GM19328 (cell line): ENCODE results near the gene CCDC6.
"Not testable (repeated sequence)": the region's sequence is repeated elsewhere in the genome, so short reads cannot be mapped to it uniquely, and the experiment has no call there.

Source experiments
- ATAC-seq: cut with Tn5 transposase; IDR thresholded peaks from one replicate; pipeline ENCODE4 v1.9.1; 2021; ENCODE audit warnings: mild to moderate bottlenecking, moderate library complexity; ENCODE audit not compliant: unreplicated experiment

The CCDC6 gene

DNA sequence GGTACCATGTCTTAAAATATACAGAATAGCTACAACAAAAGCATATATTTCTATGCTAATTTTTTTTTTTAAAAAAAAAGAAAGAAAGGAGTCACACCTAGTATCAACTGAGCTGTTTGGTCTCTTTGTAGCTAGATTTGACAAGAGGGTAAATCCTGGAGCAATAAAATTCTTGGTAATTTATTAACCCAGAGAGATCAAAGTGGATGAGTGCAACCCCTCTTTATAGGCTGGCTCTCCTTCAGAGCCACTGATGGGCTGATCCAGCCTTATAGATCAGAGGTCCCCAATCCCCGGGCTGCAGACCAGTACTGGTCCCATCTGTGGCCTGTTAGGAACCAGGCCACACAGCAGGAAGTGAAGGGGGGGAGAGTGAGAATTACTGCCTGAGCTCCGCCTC lies 133.3 kb downstream of the CCDC6 start:
- no peak for ATAC-seq

DNA sequence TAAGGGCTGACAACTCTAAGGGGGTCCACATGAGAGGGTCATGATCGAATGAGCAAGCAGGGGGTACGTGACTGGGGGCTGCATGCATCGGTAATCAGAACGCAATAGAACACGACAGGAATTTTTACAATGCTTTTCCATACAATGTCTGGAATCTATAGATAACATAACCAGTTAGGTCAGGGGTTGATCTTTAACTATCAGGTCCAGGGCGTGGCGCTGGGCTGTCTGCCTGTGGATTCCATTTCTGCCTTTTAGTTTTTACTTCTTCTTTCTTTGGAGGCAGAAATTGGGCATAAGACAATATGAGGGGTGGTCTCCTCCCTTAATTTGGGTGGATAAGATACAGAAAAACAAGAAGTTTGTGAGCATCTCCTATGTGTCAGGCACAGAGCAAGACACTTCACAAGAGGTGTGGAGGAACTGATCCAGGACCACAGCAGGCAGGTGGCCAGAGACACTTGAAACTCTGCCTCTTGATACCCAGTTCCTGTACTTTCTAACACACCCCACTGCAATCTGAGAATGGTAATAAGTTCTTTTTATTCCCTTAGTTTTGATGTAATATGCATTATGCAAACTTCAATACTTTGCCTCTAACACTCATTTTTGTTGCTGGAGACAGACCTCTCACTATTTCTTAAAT lies 135.1 kb downstream of the CCDC6 start:
- no peak for ATAC-seq

DNA sequence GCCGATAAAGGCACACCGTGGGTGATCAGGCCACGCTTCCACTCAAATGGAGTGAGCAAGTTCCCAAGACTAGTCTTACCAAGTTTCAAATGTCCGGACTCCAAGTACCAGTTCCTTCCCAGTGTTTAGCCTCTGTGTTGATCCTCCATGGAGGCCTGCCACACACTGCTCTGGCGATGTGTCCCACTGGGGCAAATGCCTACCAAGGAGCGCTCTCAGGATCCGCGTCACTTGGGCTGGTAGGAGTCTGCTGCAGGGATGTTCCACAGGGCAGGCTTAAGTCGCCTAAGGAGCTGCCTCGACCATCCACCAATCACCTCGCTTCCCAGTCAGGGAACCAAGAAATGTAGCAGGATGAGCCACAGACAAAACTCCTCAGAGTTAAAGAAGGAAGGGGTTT lies 135.7 kb downstream of the CCDC6 start:
- no peak for ATAC-seq

DNA sequence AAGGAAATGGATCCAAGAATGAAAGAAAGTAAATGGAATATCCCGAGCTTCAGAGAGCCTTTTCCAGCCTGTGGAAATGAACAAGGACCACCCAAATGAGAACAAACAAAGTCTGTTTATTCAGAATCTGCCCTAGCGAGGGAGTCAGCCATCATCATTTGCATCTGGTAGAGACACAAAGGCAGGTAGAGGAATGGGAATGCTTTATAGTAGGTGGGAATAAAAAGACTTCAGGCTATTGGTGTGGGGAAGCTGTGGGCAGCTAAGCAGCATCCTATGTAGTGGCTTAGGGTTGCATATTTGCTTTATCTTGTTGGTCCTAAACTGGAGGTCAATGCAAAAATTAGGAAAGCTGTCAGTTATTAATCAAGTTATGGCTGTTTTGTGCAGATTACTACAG lies 143.9 kb downstream of the CCDC6 start:
- no peak for ATAC-seq

DNA sequence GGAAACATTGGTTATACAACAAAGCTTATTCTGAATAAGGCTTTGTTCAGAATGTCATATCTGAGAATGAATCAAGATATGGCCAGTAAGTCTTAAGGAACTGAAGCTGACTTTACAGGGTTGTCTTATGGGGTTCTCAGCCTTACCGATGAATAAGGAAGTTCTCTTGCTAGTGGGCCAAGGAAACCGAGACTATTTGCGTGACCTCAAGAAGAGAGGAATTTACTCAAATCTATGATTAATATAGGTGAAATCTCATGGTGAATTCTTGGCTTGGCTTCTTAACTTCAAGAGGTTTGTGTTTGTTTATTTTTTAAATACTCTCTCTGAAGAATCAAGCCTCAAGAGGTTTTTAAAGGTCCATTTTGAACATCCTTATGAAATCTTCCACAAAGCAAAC lies 148.4 kb downstream of the CCDC6 start:
- no peak for ATAC-seq

DNA sequence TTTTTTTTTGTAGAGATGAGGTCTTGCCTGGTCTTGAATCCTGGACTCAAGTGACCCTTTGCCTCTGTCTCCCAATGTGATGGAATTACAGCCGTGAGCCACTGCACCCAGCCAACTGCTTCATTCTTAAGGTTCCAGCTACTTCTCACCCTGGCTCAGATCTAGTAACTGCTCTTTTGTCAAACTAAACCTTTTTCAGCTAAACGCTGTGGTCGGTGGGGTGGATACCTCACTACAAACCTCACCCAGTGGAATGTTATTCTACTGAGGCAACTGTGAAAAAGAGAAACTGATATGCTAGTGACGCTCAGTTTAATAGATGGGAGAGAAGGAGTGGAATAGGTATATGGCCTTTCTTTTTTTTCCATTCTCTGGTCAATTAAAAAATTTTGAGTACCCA lies 151.4 kb downstream of the CCDC6 start:
- no peak for ATAC-seq

DNA sequence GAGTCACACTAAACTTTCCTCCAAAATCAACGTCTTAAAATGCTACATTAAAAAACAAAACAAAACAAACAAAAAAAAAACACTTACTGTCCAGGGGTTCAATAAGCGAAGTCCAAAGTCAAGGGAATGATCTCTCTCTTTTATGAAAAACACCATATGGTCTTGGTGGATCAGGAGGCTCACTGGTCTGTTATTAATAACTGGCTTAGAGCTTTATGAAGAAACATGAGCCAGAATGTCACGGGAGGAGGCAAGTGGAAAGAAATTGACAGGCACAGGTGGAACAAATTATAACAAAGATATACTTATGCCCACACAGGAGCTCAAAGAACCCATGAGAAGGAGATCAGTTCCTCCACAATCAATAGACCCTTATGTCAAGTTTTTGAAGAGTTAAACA lies 153.1 kb downstream of the CCDC6 start, which contains the start of gene MRLN:
MRLN (minus strand) TSS at position 189 of the 400 bp plus-strand sequence.
- ATAC-seq: no peak

DNA sequence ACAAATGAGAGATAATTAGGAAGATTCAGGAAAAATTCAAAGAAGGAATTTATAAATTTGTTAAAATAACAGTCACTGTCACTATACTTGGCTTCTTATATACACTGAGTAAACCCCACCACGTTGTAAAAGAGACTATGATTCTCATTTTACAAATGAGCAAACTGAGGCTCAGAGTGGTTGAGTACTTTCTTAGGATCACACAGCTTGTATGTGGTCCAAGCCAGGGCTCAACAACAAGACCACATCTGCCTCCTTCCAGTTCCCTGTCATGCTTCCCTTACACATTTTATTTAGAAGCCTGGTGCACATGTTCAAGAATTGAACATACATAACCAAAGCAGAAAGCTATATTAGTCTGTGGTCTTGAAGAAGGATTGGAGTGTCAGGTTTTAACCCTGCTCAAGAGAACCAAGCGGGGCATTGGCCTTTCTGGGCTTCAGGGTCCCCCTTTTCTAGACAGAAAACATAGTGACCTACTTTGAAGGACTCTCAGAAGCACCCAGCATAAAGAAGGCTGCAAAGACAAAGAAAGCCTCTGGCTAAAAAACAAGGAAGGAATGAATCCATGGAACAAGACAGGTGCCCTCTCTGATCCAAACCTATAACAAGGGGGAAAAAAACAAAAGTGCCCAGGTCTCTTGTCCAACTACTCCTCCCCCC lies 153.9 kb downstream of the CCDC6 start:
- ATAC-seq: no peak

DNA sequence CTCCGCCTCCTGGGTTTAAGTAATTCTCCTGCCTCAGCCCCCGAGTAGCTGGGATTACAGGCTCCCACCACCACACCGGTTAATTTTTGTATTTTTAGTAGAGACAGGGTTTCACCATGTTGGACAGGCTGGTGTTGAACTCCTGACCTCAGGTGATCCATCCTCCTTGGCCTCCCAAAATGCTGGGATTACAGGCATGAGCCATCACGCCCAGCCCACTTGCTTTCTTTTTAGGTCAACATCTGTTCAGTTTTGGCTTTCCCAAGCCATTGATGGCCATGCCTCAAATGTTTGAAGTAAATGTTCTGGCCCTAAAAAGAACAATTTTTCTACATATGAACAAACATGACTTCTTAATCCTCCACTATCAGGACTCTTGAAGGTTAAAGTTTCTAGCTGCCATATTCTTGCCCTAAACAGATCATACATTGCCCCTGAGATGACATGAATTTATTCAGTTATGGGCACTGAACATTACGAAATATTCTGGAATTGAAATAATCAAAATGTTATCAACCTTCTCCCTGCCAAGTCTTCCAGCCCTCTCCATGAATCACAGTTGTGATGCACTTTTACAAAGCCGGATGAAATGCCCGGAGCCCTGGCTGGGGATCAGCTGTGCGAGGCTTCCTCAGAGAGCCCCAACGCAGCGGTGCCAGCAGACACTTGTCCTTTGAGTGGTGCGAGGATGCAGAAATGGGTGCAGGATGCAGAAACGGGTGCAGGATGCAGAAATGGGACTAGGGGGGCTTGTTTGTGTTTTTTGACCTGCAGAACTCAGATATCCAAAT lies 156.0 kb downstream of the CCDC6 start:
- no peak for ATAC-seq

DNA sequence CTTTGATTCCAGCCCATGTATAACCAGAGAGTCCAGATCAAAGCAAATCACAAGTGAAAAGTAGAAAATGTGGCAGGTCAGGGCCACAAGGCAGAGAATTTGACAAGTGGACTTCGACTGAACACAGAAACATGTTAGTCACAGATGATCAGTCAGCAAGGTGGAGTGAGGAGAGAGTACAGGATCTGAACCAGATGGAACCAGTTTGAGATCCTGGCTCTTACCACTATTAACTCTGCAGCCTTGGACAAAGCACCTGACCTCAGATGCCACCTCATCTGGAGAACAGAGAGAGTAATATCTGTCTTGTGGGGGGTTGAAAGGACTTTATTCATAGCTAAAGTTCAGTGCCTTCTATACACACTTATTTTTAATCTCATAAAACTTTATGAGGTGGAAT lies 157.5 kb downstream of the CCDC6 start:
- ATAC-seq: no peak

DNA sequence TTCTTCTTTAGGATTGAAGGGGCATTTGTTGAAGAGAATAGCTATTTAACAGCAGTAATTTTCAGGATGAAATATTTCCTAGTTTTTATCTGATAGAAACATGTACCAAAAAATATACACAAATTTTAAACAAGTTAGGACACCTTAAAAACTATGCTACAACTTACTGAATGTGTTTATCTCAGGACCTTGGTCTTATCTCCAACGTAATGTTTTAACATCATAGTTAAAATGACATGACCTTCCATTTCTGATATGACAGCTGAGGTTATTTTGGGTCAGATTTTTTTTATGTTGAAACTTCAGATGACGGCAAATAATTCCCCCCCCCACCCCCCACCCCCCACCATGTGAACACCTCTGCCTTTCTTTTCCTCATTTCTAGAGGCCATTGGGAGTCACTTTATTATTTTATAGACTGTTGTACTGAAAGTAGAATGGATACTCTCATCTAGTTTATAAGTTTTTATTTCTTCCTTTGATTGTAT lies 161.1 kb downstream of the CCDC6 start:
- ATAC-seq: no peak

DNA sequence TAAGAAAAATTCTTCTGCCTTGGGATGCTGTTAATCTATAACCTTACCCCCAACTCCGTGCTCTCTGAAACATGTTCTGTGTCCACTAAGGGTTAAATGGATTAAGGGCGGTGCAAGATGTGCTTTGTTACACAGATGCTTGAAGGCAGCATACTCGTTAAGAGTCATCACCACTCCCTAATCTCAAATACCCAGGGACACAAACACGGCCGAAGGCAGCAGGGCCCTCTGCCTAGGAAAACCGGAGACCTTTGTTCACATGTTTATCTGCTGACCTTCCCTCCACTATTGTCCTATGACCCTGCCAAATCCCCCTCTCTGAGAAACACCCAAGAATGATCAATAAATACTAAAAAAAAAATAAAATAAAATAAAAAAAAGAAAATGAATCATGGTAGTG lies 161.6 kb downstream of the CCDC6 start:
- ATAC-seq: not testable (repeated sequence)

DNA sequence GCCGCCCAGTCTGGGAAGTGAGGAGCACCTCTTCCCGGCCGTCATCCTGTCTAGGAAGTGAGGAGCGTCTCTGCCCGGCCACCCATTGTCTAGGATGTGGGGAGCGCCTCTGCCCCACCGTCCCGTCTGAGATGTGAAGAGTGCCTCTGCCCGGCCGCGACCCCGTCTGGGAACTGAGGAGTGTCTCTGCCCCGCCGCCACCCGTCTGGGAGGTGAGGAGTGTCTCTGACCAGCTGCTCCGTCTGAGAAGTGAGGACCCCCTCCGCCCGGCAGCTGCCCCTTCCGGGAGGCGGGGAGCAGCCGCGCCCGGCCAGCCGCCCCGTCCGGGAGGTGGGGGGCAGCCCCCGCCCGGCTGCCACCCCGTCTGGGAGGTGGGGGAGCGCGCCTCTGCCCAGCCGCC lies 162.2 kb downstream of the CCDC6 start:
- not testable (repeated sequence) for ATAC-seq

DNA sequence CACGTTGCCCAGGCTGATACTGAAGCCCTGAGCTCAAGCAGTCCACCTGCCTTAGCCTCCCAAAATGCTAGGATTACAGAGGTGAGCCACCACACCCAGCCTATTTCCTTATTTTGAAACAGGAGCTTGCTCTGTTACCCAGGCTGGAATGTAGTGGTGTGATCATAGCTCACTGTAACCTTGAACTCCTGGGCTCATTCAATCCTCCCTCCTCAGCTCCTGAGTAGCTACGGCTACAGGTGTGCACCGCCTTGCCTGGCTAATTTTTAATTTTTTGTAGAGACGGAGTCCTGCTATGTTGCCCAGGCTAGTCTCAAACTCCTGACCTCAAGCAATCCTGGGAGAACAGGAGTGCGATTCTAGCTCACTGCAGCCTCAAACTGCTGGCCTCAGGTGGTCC lies 164.8 kb downstream of the CCDC6 start:
- no peak for ATAC-seq

DNA sequence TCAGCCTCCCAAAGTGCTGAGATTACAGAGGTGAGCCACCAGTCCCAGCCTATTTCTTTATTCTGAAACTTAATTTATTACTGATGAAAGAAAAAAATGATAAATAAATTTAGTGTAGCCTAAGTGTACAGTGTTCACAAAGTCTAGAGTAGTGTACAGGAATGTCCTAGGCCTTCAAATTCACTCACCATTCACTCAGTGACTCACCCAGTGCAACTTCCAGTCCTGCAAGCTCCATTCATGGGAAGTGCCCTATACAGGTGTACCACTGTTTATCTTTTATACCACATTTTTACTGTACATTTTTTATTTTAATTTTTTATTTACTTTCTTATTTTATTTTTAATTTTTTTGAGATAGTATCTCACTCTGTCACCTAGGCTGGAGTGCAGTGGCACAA lies 165.3 kb downstream of the CCDC6 start:
- ATAC-seq: no peak
